Measurements from ENCODE around the gene TNNC1. TPM values are rescaled to one million over a fixed set of nuclear protein-coding genes. Genes with fewer than 3 reads are reported as not detected.

TNNC1 gene
- total RNA-seq, 1 experiment from 2014 or later, result 26.5 TPM

DNA sequence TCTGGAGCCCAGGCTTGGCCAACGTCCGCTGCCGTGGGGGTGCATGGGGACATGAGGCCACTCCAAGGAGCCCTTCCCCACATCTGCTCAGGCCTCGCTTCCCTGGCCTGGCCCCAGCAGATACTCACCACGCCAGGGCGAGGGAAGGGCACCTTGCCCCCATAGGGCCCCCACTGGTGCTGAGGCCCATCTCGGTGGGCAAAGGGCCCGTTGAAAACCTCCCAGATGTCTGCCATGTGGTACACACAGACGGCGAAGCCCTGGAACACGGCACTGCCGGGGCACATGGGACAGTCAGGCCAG lies 13.6 kb downstream of the TNNC1 start:
- Mint-ChIP-seq H3K27ac (ENCODE audit: unreplicated experiment) (no peak overlapping the region), H3K27me3 (ENCODE audit: unreplicated experiment) (peaks cover 10% of the 10 kb centered on the region), H3K36me3 (ENCODE audit: insufficient read depth, unreplicated experiment) (no peaks in the 10 kb centered on the region), H3K4me3 (ENCODE audit: low read depth, unreplicated experiment) (no peak overlapping the region), H3K9me3 (ENCODE audit: low read depth, unreplicated experiment) (no peaks in the 10 kb centered on the region), H3K4me1 (ENCODE audit: low read depth, unreplicated experiment) (no peaks in the 10 kb centered on the region)
- CTCF ChIA-PET, result no interaction called here
- no peak for DNase-seq
- BruUV-seq (replicated peaks), result no TSS peak
- intact Hi-C loops (cut with micrococcal nuclease; ENCODE audit: unreplicated experiment), result no loop called here
- TF ChIP-seq, protein P1, sequence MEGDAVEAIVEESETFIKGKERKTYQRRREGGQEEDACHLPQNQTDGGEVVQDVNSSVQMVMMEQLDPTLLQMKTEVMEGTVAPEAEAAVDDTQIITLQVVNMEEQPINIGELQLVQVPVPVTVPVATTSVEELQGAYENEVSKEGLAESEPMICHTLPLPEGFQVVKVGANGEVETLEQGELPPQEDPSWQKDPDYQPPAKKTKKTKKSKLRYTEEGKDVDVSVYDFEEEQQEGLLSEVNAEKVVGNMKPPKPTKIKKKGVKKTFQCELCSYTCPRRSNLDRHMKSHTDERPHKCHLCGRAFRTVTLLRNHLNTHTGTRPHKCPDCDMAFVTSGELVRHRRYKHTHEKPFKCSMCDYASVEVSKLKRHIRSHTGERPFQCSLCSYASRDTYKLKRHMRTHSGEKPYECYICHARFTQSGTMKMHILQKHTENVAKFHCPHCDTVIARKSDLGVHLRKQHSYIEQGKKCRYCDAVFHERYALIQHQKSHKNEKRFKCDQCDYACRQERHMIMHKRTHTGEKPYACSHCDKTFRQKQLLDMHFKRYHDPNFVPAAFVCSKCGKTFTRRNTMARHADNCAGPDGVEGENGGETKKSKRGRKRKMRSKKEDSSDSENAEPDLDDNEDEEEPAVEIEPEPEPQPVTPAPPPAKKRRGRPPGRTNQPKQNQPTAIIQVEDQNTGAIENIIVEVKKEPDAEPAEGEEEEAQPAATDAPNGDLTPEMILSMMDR (IDR thresholded peaks at IDR 0.05; ENCODE audit: unreplicated experiment), result no peak

DNA sequence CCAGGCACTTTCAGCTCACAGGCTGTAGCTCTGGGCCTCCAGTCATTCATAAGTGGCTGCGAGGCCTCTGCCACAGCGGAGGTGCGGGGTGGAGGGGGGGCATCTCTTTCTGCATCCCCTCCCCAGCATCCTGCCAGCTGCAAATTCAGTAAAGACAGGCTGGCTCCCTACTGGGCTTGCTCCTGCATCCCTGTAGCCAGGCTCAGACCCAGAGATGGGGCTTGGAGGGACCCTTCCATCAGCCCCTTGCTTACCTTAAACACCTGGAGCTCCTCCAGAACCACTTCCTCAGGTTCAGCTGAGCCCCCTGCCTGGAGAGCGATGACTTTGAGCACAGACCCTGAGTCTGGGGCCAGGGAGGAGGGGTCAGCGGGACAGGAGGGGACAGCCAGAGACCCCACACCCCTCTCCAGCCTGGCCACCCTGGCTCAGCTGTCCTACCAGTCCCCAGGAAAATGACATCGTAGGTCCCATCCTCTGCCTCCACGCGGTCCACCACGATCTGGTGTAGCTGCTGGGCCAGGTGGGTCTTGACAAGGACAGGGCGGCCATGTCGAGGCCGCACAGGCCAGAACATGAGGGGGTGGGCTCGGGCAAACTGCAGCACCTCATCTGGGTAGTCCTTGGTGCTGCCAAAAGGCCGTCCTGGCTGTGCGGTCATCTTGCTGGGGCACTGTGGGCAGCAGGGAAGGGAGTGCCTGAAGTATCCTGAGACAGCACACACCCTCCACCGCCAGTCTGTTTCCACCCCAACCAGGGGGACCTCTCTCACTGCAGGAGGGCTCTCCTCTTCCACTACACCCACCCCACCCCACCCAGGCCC lies 14.2 kb downstream of the TNNC1 start:
- no peak for DNase-seq
- intact Hi-C loops (cut with micrococcal nuclease; ENCODE audit: unreplicated experiment), result no loop called here
- CTCF ChIA-PET, result no interaction called here
- Mint-ChIP-seq H3K27ac (ENCODE audit: unreplicated experiment) (no peak overlapping the region), H3K36me3 (ENCODE audit: insufficient read depth, unreplicated experiment) (no peaks in the 10 kb centered on the region), H3K9me3 (ENCODE audit: low read depth, unreplicated experiment) (no peaks in the 10 kb centered on the region), H3K4me3 (ENCODE audit: low read depth, unreplicated experiment) (no peak overlapping the region), H3K27me3 (ENCODE audit: unreplicated experiment) (peaks cover 14% of the 10 kb centered on the region), H3K4me1 (ENCODE audit: low read depth, unreplicated experiment) (no peaks in the 10 kb centered on the region)
- BruUV-seq (replicated peaks), result no TSS peak
- TF ChIP-seq, protein P1 (IDR thresholded peaks at IDR 0.05; ENCODE audit: unreplicated experiment), result no peak

DNA sequence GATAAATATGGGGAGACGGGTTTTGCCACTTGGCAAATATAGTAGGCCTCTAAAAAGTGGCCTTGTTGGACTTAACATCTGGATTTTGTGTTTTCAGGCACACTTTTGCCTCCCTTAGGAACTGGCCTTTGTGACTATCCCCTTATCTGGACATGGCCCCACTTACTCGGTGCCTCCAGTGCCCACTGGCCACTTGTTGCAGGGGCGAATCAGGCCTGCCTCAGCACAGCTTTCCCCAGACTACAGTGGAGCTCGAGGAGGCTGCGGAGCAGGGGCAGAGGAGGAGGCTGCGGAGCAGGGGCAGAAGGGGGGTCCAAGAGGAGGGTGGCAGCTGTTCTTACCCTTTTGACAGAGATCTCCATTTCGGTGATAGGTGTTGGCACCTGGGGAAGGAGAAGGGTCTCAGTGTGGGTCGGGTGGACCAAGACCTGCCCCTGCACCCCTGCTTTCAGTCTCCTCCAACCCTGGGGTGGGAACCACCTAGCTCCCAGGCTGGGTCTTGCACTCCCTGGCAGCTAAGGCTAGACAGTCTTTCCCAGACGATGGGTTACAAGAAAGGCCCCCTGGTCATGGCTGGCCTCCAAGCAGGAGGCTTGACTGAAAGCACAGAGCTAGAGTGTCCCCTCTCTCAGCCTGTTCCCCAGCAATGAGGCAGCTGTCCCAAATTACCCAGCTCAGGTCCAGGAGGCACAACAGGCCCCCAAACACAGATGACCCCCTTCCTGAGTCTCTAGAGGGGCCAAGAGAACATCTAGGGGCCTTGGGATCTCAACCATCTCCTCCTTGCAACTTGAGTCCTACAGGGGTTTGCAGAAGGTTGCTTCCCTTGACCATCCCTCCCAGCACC lies 15.0 kb downstream of the TNNC1 start:
- no peaks in the 10 kb centered on the region for H3K4me1 Mint-ChIP-seq (ENCODE audit: low read depth, unreplicated experiment)
- H3K27me3 Mint-ChIP-seq (ENCODE audit: unreplicated experiment), result peaks cover 23% of the 10 kb centered on the region

DNA sequence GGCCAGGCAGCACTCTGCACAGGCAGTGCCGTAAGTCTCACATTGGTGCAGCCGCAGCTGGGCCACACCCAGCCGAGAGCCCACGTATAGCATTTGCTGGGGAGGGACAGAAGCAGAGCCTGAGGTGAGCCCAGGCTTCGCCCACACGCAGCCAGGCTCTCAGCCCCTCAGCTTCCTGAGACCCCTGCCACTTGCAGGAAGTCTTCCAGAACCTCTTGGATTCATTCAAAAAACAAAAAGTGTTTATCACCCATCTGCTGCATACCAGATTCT lies 15.8 kb downstream of the TNNC1 start:
- no peak for DNase-seq
- BruUV-seq (replicated peaks), result no TSS peak
- Mint-ChIP-seq H3K9me3 (ENCODE audit: low read depth, unreplicated experiment) (no peaks in the 10 kb centered on the region), H3K27me3 (ENCODE audit: unreplicated experiment) (peaks cover 30% of the 10 kb centered on the region), H3K4me3 (ENCODE audit: low read depth, unreplicated experiment) (no peak overlapping the region), H3K36me3 (ENCODE audit: insufficient read depth, unreplicated experiment) (no peaks in the 10 kb centered on the region), H3K27ac (ENCODE audit: unreplicated experiment) (no peak overlapping the region), H3K4me1 (ENCODE audit: low read depth, unreplicated experiment) (no peaks in the 10 kb centered on the region)
- intact Hi-C loops (cut with micrococcal nuclease; ENCODE audit: unreplicated experiment), result no loop called here
- CTCF ChIA-PET, result no interaction called here
- TF ChIP-seq, protein P1 (IDR thresholded peaks at IDR 0.05; ENCODE audit: unreplicated experiment), result no peak

More for the DNA sequence above, 15.0 kb downstream of the TNNC1 start:
- intact Hi-C loops (cut with micrococcal nuclease; ENCODE audit: unreplicated experiment), result no loop called here
- Mint-ChIP-seq H3K9me3 (ENCODE audit: low read depth, unreplicated experiment) (no peaks in the 10 kb centered on the region), H3K36me3 (ENCODE audit: insufficient read depth, unreplicated experiment) (no peaks in the 10 kb centered on the region), H3K4me3 (ENCODE audit: low read depth, unreplicated experiment) (no peak overlapping the region), H3K27ac (ENCODE audit: unreplicated experiment) (no peak overlapping the region)
- no peak for DNase-seq
- TF ChIP-seq, protein P1 (IDR thresholded peaks at IDR 0.05; ENCODE audit: unreplicated experiment), result no peak
- no TSS peak for BruUV-seq (replicated peaks)
- CTCF ChIA-PET, result interaction anchor here (0.6 kb wide), 1 partner anchor 28 kb away, joined by 5 read pairs; no protein-coding TSS in a partner anchor
